NCI-H2227 (cell line): ENCODE measurements around the gene CHKB.
"Not testable (repeated sequence)": the region's sequence is repeated elsewhere in the genome, so short reads cannot be mapped to it uniquely, and the experiment has no call there.

Experiments used
- DNase-seq: peaks from one replicate; lab custom pipeline; 2025; ENCODE audit not compliant: unreplicated experiment; lab: John Stamatoyannopoulos, UW

Gene CHKB

GRCh38 chr22:50582493-50583293, at the start of gene CHKB:
Gene CHKB, minus strand, starts transcription at chr22:50582849. Its CDS starts 68 bp downstream, at chr22:50582781.
- DNase-seq, result peak; percentile 98

DNA sequence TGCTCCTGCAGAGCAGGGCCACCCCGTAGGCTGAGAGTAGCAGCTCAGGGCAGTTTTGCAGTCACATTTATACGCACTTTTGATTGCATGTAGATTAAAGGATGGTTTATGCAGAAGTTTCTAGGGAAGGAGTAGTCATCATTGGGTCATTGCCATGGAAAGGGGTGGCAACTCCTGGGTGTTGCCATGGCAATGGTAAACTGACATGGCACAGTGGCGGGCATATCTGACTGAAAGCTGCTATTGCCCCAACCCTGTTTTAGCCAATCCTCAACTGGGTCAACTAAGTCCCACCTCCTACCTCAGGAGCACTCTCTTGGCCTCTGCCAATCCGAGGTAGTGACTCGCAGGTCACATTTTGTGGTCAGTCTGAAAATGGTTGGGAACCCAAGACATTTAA, 47.7 kb upstream of the CHKB start:
- no peak for DNase-seq

DNA sequence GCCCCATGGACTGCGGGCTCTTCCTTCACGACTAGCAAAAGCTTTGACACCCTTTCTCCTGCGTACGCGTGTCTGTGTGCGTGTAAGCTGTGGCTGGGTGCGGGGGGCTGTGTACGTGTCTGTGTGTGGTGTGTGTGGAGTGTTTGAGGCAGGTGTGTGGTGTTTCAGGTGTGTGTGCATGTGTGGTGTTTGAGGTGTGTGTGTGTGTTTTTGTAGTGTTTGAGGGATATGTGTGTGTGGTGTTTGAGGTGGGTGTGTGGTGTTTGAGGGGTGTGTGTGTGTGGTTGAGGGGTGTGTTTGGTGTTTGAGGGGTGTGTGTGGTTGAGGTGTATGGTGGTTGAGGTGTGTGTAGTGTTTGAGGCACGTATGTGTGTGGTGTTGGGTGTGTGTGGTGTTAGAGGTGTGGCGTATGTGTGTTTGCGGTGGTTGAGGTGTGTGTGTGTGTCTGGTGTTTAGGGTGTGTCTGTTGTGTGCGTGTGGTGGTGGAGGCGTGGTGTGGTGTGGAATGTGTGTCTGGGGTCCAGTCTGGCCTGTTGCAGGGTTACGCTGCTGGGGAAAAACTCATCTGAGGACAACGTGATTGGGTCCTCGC, 46.0 kb upstream of the CHKB start:
- DNase-seq, result no peak

- peak; percentile 80 for DNase-seq
Measured at GRCh38 chr22:50627642-50628542, 45.2 kb upstream of the CHKB start, which contains the start of gene ARSA. Gene ARSA, minus strand, starts transcription at chr22:50628152. Its CDS starts 373 bp downstream, at chr22:50627779.

DNA sequence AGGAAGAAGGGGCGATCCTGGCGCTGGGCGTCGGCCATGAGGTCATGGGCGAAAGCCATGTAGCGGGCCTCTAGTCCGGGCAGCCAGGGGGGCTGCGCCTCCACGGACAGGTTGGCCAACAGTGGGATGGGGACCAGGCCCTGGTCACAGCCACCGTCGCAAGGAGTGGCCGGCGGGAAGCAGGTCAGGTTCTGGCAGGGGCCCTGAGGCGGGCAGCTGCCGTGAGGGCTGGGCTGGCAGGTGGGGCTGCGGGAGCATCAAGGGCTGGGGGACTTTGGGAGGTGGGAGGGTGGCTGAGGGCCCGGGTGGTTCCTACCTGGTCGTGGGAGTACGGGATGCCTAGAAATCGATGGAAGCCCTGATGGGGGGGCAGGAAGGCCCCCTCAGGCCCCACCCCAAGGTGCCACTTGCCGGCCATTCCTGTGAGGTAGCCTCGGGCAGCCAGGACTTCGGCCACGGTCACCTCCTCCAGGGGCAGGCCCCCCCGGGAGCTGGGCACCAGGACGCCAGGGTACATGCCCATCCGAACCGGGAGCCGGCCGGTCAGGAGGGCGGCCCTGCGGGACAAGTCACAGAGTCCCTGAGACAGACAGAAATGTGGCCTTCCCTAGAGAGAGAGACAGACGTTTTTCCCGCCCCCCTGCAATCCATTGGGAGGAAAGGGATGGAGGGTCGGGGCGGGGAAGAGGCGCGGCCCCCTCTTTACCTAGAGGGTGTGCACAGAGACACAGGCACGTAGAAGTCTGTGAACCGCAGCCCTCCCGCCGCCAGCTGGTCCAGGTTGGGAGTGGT, 44.4 kb upstream of the CHKB start:
- DNase-seq, result no peak

- no peak for DNase-seq
Measured at GRCh38 chr22:50626314-50626849, 43.7 kb upstream of the CHKB start.

GRCh38 chr22:50625568-50626313, 43.1 kb upstream of the CHKB start:
- no peak for DNase-seq

DNA sequence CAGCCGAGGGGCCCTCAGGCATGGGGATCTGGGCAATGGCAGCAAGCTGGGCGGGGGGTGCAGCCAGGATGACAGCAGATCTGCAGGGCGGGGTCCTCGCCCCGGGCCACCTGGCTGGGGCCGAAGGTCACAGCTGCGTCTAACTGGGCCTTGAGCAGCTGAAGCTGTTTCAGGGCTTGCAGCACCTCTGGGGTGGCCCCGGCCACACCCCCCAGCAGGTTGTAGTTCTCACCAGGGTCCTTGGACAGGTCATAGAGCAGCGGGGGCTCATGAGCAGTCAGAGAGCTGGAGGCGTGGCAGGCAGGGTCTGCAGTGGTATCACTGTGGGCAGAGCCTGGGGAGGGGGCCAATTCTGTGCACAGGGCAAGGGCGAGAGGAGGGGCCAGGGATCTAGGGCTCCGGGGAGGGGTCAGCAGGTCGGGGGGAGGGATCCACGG, 42.5 kb upstream of the CHKB start:
- DNase-seq, result no peak

DNA sequence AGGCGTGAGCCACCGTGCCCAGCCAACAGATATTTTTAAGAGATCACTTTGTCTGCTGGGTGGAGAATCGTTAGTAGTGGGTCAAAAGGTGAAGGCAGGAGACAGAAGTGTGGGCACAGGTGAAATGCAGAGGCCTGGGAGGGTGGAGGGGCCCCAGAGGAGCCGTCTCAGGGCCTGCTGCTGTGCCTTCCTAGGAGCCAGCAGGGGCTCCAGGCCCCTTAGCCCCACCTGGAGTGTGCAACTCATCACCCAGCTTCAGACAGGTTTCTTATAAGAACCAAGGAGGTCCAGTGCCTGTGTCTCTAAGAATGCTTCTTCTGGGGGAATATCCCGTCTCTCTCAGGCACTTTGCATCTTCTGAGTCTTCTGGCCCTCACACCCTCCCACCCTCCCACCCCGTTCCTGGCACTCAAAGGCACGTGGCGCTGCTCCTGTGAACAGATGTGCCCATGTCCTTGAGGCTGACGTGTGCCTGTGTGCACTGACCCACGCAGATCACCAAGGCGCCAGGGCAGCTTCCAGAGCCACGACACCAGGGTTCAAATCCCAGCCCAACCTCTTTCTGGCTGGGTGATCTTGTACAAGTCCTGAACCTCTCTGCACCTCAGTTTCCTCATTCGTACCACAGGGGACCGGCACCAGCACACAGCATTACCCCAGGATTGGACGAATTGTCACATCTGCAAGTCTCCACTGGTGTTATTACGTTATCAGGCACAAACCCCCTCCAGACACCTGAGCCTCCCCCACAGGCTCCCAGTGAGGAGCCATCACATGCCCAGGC, 41.9 kb upstream of the CHKB start:
- DNase-seq, result no peak

- DNase-seq, result no peak
Measured at GRCh38 chr22:50622723-50623327, 40.2 kb upstream of the CHKB start.

DNA sequence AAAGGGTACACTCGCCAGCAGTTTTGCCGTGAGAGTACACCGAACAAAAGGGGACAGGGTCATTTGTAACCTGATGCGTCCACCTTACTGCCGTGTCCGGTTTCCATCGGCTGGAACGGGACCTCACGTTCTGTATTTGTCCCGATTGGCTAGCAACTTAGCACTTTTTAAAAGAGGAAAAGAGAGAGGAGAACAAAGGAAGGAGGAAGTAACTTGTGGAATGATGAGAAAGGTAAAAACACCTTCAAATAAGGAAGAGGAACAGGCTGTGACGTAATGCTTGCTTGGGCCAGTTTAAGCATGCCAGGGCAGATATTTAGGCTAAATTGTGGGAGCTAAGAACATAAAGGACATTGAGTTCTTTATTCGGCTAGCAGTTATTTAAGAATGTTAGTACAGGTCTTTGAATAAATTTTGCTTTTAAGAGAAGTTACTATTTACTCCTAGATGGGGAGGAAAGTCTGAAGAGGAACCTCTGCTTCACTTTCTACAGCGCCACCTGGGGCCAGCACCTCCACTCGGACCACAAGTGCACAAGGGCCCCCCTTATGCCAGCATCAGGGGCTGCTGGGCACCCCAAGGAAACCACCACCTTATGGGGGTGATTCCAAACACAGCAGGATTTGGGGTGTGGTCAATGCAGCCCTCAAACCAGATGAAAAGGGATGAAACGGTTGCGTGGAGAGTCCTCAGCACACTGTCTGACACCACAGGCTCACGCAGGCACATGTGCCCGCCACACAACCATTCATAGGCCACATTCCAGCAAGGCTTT, 39.5 kb upstream of the CHKB start:
- no peak for DNase-seq

DNA sequence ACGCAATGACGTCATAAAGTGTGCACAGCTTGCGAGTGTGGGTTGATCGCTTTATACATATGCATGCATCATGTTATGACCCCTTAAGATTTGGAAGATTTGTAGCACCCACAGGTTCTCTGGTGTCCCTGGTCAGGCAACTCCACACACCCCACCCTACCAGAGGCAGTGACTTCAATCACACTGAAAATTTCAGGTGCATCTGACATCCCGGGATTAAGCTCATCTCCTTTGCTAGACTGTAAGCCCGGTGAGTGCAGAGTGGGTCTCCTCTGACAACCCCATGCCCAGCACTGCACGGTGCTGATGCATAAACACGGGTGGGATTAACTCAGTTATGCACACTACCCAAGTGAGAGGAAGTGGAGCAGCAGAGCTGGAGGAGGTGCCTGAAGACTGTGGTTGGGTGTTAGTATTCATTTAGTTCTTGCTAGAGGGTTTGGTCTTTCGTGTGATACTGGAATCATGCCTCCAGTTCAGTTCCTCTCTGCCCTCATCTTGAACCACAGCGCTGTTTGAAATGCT, 38.8 kb upstream of the CHKB start:
- no peak for DNase-seq

DNA sequence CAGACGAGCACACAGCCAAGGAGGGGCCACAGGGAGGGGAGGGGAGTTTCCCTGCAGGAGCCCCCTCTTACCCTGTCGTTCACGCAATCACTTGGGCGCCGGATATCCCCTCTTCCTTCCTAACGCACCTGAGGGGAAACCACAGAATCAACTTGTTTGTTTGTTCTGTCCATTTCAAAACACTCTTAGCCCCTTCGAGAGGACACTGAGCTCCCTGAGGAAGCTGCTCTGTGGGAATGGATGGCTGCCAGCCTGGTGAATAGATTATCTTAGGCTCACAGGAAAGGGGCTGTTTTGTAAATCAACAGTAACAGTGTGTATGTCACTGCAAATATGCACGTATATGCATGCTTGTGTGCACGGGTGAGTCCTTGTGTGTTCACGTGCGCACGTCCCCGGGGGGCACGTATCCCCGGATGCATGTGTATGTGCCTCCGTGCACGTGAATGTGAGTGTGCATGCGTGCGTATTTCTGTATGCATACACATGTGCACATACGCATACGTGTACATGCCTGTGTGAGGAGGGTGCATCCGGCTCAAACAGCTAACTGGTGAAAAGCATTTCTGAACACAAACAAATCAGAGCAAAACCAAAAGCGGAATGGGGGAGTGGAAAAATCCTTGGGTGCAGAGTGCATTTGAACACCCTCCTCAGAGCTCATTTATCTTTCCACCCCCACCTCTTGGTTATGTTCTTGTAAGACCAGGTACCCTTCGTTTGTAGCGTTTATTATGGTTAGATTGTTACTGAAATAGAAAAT, 38.1 kb upstream of the CHKB start:
- DNase-seq, result peak; percentile 87

- not testable (repeated sequence) for DNase-seq
Measured at GRCh38 chr22:50614296-50614695, 31.6 kb upstream of the CHKB start.

DNA sequence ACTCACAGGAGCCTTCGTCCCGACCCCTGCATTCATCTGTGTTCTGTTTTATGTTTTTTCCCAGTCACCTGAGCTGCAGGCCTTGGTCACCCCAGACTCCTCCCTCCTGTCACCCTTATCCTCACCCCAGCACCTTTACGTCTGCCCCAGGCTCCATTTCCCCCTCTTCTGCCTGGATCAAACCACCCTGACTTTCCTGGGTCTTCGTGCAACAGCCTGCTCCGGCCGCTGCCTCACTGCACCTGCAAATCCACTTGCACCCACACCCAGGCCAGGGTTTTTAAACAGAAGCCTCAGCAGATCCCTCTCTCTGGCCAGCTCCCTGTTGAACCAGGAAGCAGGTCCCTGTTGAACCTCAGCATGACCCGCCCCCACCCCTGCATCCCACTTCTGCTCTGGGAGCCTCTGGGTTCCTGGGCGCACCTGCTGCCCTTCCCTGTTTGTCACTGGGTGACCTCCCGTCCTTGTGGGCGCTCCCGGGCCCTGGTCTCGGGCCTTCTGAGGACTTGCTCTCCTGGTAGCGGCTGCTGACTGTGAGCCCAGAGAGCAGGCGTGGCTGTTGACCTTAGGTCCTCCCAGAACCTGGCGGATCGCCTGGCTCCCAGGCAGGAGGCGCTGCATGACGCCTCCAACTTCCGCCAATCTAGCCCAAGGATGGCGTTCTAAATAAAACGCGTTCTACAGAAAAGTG, 30.8 kb upstream of the CHKB start:
- DNase-seq, result peak; percentile 30

GRCh38 chr22:50612528-50613221, 30.0 kb upstream of the CHKB start:
- DNase-seq, result no peak
